Urinary bladder (tissue), 4 donors: Measurements from ENCODE around the gene PRTN3. TPM values are rescaled to one million over a fixed set of nuclear protein-coding genes. Genes with fewer than 3 reads are reported as not detected.
A peak's percentile ranks its signal among the peaks of the same experiment; 100 is the strongest.

Source experiments
- DNase-seq: peaks from one replicate; pipeline ENCODE4 v3.0.0-alpha.2; 2015; ENCODE audit errors: extremely low spot score
- H3K27ac ChIP-seq: one replicate; pipeline ENCODE4 v1.5.1; 2013; ENCODE audit warnings: low read depth, mild to moderate bottlenecking, moderate library complexity
- H3K36me3 ChIP-seq: one replicate; pipeline ENCODE4 v1.6.1; 2013; ENCODE audit warnings: mild to moderate bottlenecking, moderate library complexity; ENCODE audit not compliant: insufficient read depth
- H3K4me1 ChIP-seq: one replicate; pipeline ENCODE4 v1.6.1; 2013; ENCODE audit warnings: mild to moderate bottlenecking, moderate library complexity; ENCODE audit not compliant: insufficient read depth
- H3K4me3 ChIP-seq: one replicate; pipeline ENCODE4 v1.5.1; 2013; ENCODE audit warnings: low read depth, low read length
- WGBS: extraction: QIAGEN DNeasy Blood & Tissue Kit; methylation state at CpG from one replicate; pipeline ENCODE4 v1.1.7; 2013; 5-methylcytosine and 5-hydroxymethylcytosine counted together
- polyA plus RNA-seq: library from polyadenylated mRNA; stranded (reverse); fragments of 200-250 nt; gene quantifications from one replicate; pipeline ENCODE4 v1.2.3, GENCODE V29; 2013
- total RNA-seq: library from RNA; depleted of rRNA; stranded (reverse); fragments of >200 nt; gene quantifications from one replicate; pipeline ENCODE4 v1.2.3, GENCODE V29; 2014
- donor health status: healthy with polysubstance abuse.
- donor health status: healthy.

Gene PRTN3
- total and polyA plus RNA-seq, 2 donors, result 0.08 to 0.26 TPM

- Histone ChIP-seq H3K4me1 (peaks cover 7% of the 10 kb centered on the region), H3K4me3 (peak overlapping the region; percentile 92), H3K27ac (no peak overlapping the region), H3K36me3 (peaks cover 1% of the 10 kb centered on the region)
- 11% methylated on average over 28 of the region's 28 CpGs for WGBS
- no peak for DNase-seq
These were observed 41.5 kb upstream of the PRTN3 start for GRCh38 chr19:799076-799881.

- Histone ChIP-seq H3K4me1 (peaks cover 7% of the 10 kb centered on the region), H3K27ac (no peak overlapping the region), H3K4me3 (no peak overlapping the region), H3K36me3 (peaks cover 10% of the 10 kb centered on the region)
- DNase-seq, result no peak
- WGBS, result 42% methylated on average over 17 of the region's 17 CpGs
These were observed 40.3 kb upstream of the PRTN3 start for GRCh38 chr19:800360-801029.

DNA sequence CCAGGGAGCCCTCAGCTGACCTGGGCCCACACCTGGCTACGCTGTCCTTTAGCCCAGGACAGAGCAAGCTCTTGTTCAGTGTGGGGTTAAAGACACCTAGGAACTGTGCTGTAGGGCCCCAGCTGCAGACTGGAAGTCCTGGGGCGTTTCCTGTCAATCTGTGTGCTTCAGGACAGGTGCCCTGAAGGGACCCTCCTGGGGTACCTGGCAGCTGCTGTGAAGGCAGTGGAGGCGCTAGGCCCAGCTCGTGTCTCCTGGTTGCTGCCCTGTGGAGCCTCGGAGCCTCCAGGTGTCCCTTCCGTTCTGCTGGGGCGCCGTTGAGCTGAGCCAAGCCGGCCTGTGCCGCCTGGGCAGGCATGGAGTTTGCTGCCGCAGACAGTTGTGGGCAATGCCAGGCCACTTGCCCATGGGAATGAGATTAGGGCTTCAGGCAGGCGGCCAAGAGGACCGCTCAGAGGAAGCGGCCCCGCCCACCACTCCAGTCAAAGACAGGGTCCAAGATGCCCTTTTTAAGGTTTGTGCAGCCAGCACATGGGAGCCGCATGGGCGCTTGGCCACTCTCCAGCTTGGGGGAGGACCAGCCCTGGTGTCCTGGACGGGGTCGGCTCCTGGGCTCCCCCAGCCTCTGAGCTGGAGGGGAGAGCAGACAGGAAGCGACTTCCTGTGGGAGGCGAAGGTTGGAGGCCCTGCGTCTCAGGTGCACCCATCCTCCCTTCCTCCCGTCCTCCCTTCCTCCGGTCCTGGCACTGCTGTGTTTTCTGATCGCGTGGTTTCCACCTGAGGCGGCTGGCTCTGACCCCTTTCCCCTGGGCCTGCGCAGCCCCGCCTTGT lies 39.6 kb upstream of the PRTN3 start:
- H3K4me1 ChIP-seq, result peaks cover 7% of the 10 kb centered on the region
- no peak overlapping the region for H3K27ac ChIP-seq
- WGBS, result 35% methylated on average over 29 of the region's 29 CpGs
- H3K4me3 ChIP-seq, result no peak overlapping the region
- peaks cover 14% of the 10 kb centered on the region for H3K36me3 ChIP-seq
- DNase-seq, result no peak

GRCh38 chr19:801861-802497 lies 38.8 kb upstream of the PRTN3 start:
- DNase-seq, result no peak
- WGBS, result 32% methylated on average over 23 of the region's 23 CpGs
- Histone ChIP-seq H3K4me1 (peaks cover 7% of the 10 kb centered on the region), H3K36me3 (peaks cover 14% of the 10 kb centered on the region), H3K4me3 (no peak overlapping the region), H3K27ac (no peak overlapping the region)

- no peak overlapping the region for H3K27ac ChIP-seq
- no peak overlapping the region for H3K4me3 ChIP-seq
- WGBS, result 29% methylated on average over 28 of the region's 28 CpGs
- H3K36me3 ChIP-seq, result peaks cover 16% of the 10 kb centered on the region
- H3K4me1 ChIP-seq, result peaks cover 7% of the 10 kb centered on the region
- no peak for DNase-seq
These were observed 38.2 kb upstream of the PRTN3 start for GRCh38 chr19:802498-803098.

- H3K4me1 ChIP-seq, result peaks cover 7% of the 10 kb centered on the region
These were observed 37.7 kb upstream of the PRTN3 start for GRCh38 chr19:803099-803561.

GRCh38 chr19:803686-804418 lies 36.9 kb upstream of the PRTN3 start:
- H3K27ac ChIP-seq, result no peak overlapping the region
- no peak overlapping the region for H3K4me3 ChIP-seq
- H3K36me3 ChIP-seq, result peaks cover 18% of the 10 kb centered on the region
- peaks cover 7% of the 10 kb centered on the region for H3K4me1 ChIP-seq
- 85% methylated on average over 31 of the region's 31 CpGs for WGBS
- no peak for DNase-seq

More at GRCh38 chr19:803099-803561, 37.7 kb upstream of the PRTN3 start:
- Histone ChIP-seq H3K27ac (no peak overlapping the region), H3K36me3 (peaks cover 18% of the 10 kb centered on the region), H3K4me3 (no peak overlapping the region)
- 75% methylated on average over 17 of the region's 17 CpGs for WGBS
- DNase-seq, result no peak

- Histone ChIP-seq H3K36me3 (peaks cover 18% of the 10 kb centered on the region), H3K4me3 (no peak overlapping the region), H3K4me1 (peaks cover 7% of the 10 kb centered on the region), H3K27ac (no peak overlapping the region)
- 90% methylated on average over 53 of the region's 53 CpGs for WGBS
- DNase-seq, result no peak
These were observed 36.2 kb upstream of the PRTN3 start for GRCh38 chr19:804419-805165.

GRCh38 chr19:805166-805551 lies 35.6 kb upstream of the PRTN3 start:
- WGBS, result 88% methylated on average over 33 of the region's 33 CpGs
- peaks cover 7% of the 10 kb centered on the region for H3K4me1 ChIP-seq
- H3K4me3 ChIP-seq, result no peak overlapping the region
- DNase-seq, result no peak
- no peak overlapping the region for H3K27ac ChIP-seq
- peaks cover 20% of the 10 kb centered on the region for H3K36me3 ChIP-seq

- H3K4me1 ChIP-seq, result peaks cover 7% of the 10 kb centered on the region
- DNase-seq, result no peak
- no peak overlapping the region for H3K4me3 ChIP-seq
- 90% methylated on average over 93 of the region's 93 CpGs for WGBS
- H3K36me3 ChIP-seq, result peaks cover 22% of the 10 kb centered on the region
- no peak overlapping the region for H3K27ac ChIP-seq
These were observed 34.9 kb upstream of the PRTN3 start for GRCh38 chr19:805600-806550.

DNA sequence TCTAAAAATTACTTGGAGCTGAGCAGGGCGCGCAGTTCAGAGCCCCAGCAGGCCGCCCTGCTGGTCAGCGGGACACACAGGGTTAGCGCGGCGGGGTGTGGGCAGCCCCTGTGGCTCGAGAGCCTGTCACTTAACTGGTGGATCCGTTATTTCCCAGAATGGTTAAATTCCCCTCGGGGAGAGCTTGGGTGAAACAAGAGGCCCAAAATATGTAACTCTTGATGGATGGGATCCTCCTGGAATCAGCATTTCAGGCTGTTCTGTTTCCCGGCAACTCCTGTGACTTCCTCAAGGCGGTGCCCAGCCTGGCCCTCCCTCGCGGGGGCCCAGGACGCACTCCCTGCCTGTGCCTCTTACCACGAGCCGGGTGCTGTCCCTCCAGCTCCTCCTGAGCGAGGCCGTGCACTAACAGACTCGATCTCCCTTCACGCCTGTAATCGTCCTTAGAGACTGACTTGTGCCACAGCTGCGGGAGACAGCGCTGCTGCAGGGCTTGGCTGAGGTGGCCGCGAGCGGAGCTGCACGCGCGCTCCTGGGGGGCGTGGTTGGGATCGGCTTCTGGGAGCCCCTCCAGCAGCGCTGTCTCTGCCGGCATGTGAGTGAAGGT lies 33.9 kb upstream of the PRTN3 start:
- WGBS, result 86% methylated on average over 34 of the region's 34 CpGs
- no peak for DNase-seq
- no peak overlapping the region for H3K27ac ChIP-seq
- no peak overlapping the region for H3K4me3 ChIP-seq
- no peaks in the 10 kb centered on the region for H3K4me1 ChIP-seq
- peaks cover 22% of the 10 kb centered on the region for H3K36me3 ChIP-seq
